Measurements from ENCODE around the gene SETBP1.

Gene SETBP1

GRCh38 chr18:44636241-44636640 lies 44.4 kb upstream of the SETBP1 start:
- Histone ChIP-seq H3K4me3 (ENCODE audit: low read depth, low read length, poor library complexity, severe bottlenecking) (no peak overlapping the region), H3F3A (ENCODE audit: insufficient read depth, low read length) (no peaks in the 10 kb centered on the region), H3K9ac (ENCODE audit: low read length) (no peak overlapping the region), H3K9me3 (ENCODE audit: low read length) (no peaks in the 10 kb centered on the region), H2AFZ (ENCODE audit: low read length) (no peak overlapping the region), H3K4me1 (ENCODE audit: insufficient read depth, low read length, severe bottlenecking) (no peaks in the 10 kb centered on the region), H3K9me2 (ENCODE audit: low read depth, low read length) (no peaks in the 10 kb centered on the region), H3K4me2 (ENCODE audit: low read length) (no peak overlapping the region), H3K27ac (ENCODE audit: low read depth, low read length, poor library complexity, severe bottlenecking) (no peak overlapping the region), H3K27me3 (ENCODE audit: insufficient read depth, low read length) (no peaks in the 10 kb centered on the region; the same call in 1 of the 2 replicates), H4K20me1 (ENCODE audit: insufficient read depth, low read length) (no peaks in the 10 kb centered on the region), H3K36me3 (ENCODE audit: insufficient read depth, low read length) (no peaks in the 10 kb centered on the region), H3K79me2 (ENCODE audit: insufficient read depth, low read length) (no peaks in the 10 kb centered on the region)
- TF ChIP-seq EZH2 (IDR thresholded peaks at IDR 0.05; ENCODE audit: borderline replicate concordance, low read length), result no peak

DNA sequence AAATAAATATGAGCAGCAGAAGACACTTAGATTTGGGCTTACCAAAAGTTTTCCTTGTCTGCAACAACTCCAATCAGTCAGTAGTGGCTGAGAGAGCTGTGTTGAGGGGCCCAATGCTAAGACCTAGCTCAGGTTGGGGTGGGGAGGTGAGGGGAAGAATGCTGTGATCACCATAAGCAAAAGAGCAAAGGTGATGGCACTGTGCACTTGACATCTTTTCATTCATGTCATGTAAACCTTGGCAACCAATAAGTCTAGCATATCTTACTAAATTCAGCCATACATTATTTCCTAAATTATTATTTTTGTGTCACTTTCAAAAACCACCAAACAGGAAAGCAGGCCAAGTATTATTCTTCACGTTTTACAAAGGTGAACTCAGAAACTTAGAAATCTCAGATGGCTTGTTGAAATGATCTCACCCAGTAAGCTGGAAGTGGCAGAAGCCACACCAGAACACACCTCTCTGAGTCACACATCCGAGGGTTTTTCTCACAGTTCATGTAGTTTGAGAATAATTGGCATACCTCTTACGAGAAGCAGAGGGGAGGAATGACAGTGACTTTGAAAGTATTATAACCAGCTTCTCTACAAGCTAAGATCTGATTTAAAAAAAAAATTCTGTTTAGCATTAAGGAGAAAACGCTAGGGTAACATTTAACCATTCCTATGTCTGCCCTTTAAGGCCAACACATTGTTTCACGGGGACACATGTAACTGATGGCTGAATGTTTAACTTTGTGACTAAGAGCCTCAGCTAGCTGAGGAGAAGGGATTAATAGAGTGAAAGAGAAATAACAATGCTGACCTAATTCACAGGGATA lies 43.3 kb upstream of the SETBP1 start:
- Histone ChIP-seq H2AFZ (ENCODE audit: low read length) (no peak overlapping the region), H3K9ac (ENCODE audit: low read length) (no peak overlapping the region), H3K27me3 (ENCODE audit: insufficient read depth, low read length) (no peaks in the 10 kb centered on the region), H4K20me1 (ENCODE audit: insufficient read depth, low read length) (no peaks in the 10 kb centered on the region), H3K79me2 (ENCODE audit: insufficient read depth, low read length) (no peaks in the 10 kb centered on the region), H3K4me1 (ENCODE audit: insufficient read depth, low read length, severe bottlenecking) (no peaks in the 10 kb centered on the region), H3K4me2 (ENCODE audit: low read length) (no peak overlapping the region), H3K9me3 (ENCODE audit: low read length) (no peaks in the 10 kb centered on the region), H3K27ac (ENCODE audit: low read depth, low read length, poor library complexity, severe bottlenecking) (no peak overlapping the region), H3K9me2 (ENCODE audit: low read depth, low read length) (no peaks in the 10 kb centered on the region), H3F3A (ENCODE audit: insufficient read depth, low read length) (no peaks in the 10 kb centered on the region), H3K36me3 (ENCODE audit: insufficient read depth, low read length) (no peaks in the 10 kb centered on the region), H3K4me3 (ENCODE audit: low read depth, low read length, poor library complexity, severe bottlenecking) (no peak overlapping the region)
- TF ChIP-seq, protein P1, sequence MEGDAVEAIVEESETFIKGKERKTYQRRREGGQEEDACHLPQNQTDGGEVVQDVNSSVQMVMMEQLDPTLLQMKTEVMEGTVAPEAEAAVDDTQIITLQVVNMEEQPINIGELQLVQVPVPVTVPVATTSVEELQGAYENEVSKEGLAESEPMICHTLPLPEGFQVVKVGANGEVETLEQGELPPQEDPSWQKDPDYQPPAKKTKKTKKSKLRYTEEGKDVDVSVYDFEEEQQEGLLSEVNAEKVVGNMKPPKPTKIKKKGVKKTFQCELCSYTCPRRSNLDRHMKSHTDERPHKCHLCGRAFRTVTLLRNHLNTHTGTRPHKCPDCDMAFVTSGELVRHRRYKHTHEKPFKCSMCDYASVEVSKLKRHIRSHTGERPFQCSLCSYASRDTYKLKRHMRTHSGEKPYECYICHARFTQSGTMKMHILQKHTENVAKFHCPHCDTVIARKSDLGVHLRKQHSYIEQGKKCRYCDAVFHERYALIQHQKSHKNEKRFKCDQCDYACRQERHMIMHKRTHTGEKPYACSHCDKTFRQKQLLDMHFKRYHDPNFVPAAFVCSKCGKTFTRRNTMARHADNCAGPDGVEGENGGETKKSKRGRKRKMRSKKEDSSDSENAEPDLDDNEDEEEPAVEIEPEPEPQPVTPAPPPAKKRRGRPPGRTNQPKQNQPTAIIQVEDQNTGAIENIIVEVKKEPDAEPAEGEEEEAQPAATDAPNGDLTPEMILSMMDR (IDR thresholded peaks at IDR 0.05; ENCODE audit: low read length), result no peak
- no peak for TF ChIP-seq EZH2 (IDR thresholded peaks at IDR 0.05; ENCODE audit: borderline replicate concordance, low read length)

GRCh38 chr18:44638034-44638540 lies 42.6 kb upstream of the SETBP1 start:
- Histone ChIP-seq H3K9me3 (ENCODE audit: low read length) (no peaks in the 10 kb centered on the region), H4K20me1 (ENCODE audit: insufficient read depth, low read length) (no peaks in the 10 kb centered on the region), H3K4me3 (ENCODE audit: low read depth, low read length, poor library complexity, severe bottlenecking) (no peak overlapping the region), H3K36me3 (ENCODE audit: insufficient read depth, low read length) (no peaks in the 10 kb centered on the region), H3K4me1 (ENCODE audit: insufficient read depth, low read length, severe bottlenecking) (no peaks in the 10 kb centered on the region), H3K27ac (ENCODE audit: low read depth, low read length, poor library complexity, severe bottlenecking) (no peak overlapping the region), H3K79me2 (ENCODE audit: insufficient read depth, low read length) (no peaks in the 10 kb centered on the region), H3K9me2 (ENCODE audit: low read depth, low read length) (no peaks in the 10 kb centered on the region), H3K27me3 (ENCODE audit: insufficient read depth, low read length) (no peaks in the 10 kb centered on the region), H3K9ac (ENCODE audit: low read length) (no peak overlapping the region), H3K4me2 (ENCODE audit: low read length) (no peak overlapping the region), H2AFZ (ENCODE audit: low read length) (no peak overlapping the region), H3F3A (ENCODE audit: insufficient read depth, low read length) (no peaks in the 10 kb centered on the region)
- TF ChIP-seq, protein P1 (IDR thresholded peaks at IDR 0.05; ENCODE audit: low read length), result no peak
- TF ChIP-seq EZH2 (IDR thresholded peaks at IDR 0.05; ENCODE audit: borderline replicate concordance, low read length), result no peak
